HEK293 (cell line): ENCODE data around the gene TMEM127.

ENCODE experiments used
- CTCF ChIP-seq: fragments of 450-650 bp; formaldehyde crosslinking; IDR thresholded peaks from 2 replicates; pipeline ENCODE4 v1.5.1; 2016; ENCODE audit warnings: missing biosample characterization, missing genetic modification characterization
- SETDB1 ChIP-seq: IDR thresholded peaks from one replicate; pipeline ENCODE4 v1.6.1; 2017; ENCODE audit warnings: mild to moderate bottlenecking, low read length, moderate library complexity, mixed read lengths; ENCODE audit not compliant: insufficient read length
- YY1 ChIP-seq: fragments of 450-650 bp; formaldehyde crosslinking; IDR thresholded peaks from 2 replicates; pipeline ENCODE4 v1.5.1; 2018; ENCODE audit warnings: missing biosample characterization, missing genetic modification characterization
- ZNF274 ChIP-seq, 2 experiments: fragments of 200-500 bp in 1 of 2; fragments of 450-650 bp in 1 of 2; sonication (Bioruptor generic) in 1 of 2; formaldehyde crosslinking in 1 of 2; IDR thresholded peaks; 2 replicates each; pipeline versions ENCODE4 v1.5.1 to v1.6.1; 2014 to 2016; ENCODE audit warnings: borderline replicate concordance in 1 of 2, inconsistent platforms in 1 of 2, low read length in 1 of 2, missing biosample characterization in 1 of 2, missing genetic modification characterization in 1 of 2

- no peak for TF ChIP-seq CTCF (tag by site-specific recombination)
- TF ChIP-seq YY1 (tag by site-specific recombination), result no peak
- TF ChIP-seq SETDB1, result no peak
- TF ChIP-seq ZNF274 (IDR thresholded peaks at IDR 0.05; ENCODE audit: low read length), result no peak
- TF ChIP-seq ZNF274 (tag by site-specific recombination; IDR thresholded peaks at IDR 0.05; ENCODE audit: borderline replicate concordance), result no peak
These were observed 63.5 kb downstream of the TMEM127 start for GRCh38 chr2:96202152-96202854.
